Inferior parietal cortex (tissue), 1 donor: ENCODE measurements around the gene TFCP2L1.
"Not testable (repeated sequence)": the region's sequence is repeated elsewhere in the genome, so short reads cannot be mapped to it uniquely, and the experiment has no call there.

ENCODE experiments used
- DNase-seq: peaks from one replicate; pipeline ENCODE4 v3.0.0-alpha.2; 2016; ENCODE audit errors: extremely low spot score

The TFCP2L1 gene

DNA sequence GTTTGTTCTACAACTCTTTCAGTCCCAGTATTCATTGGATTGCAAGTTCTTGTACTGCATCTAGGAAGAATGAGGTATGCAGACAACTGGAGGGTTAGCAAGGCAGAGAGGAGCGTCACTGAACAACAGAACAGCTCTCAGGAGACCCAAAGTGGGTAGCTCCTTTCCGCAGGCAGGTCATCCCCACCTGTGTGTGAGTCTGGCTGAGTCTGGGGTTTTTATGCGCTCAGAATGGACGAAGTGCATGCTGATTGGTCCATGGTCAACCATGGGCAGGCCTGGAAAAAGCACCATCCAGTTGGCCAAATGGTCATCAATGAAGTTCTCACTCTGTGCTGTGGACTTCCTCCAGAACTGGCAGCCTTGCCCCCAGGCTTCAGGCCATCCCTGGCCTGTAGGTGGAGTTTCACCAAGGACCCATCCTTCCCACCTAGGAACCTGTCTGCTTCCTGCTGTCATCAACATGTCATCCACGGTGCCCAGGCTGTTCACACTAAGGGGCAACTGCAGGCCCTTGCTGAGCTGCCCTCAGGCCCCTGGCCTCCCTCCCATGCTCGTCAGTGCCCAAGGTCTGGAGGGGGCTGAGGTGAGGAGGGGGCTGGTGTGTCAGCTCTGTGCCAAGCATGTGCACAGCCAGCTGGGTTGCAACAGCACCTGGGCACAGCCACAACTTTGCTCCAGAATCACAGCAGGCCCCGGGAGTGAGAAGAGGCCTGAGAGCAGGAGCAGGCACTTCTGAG lies 11.1 kb upstream of the TFCP2L1 start:
- DNase-seq: no peak

DNA sequence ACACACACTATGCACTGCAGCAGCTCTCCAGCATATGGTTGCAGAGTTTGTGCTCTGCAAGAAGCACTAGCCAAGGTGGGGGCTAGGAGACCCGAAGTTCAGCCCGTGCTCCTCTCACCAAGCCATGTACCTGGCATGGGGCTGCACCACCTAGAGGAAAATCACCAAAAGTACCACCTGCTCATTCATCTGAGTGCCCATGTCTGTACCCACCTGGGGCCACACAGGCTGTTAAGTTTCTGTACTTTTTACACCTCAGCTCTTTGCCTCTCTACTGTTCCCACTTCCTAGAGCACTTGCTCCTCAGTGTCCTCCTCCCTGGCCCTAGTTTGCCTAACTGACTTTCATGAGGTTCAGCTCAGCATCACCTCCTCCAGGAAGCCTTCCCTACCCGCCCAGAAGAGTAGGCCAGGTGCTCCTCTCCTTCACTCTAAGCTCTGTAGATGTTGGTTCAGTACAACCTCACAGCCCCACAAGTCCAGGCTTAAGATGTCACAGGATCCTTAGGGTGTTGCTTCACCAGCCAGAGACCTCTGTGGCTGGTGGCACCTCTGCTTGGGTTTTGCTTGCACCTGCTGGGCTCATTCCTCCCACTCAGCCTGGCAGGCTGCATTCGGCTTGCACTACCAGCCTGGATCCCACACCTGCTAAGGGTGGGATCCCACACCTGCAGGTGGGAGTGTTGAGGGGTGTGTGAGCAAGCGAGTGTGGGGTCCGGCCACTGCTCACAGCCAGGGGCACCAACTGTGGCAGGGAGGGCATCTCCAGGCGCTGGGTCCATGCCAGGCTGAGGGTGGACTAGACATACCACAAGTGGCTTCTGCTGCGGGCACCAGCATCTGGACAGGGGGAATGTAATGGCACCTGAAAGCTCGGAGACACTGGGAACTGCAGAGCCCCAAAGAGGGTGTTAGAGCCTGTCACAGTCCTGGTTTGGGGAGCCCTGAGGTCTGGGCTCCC lies 10.2 kb upstream of the TFCP2L1 start:
- DNase-seq: no peak

DNA sequence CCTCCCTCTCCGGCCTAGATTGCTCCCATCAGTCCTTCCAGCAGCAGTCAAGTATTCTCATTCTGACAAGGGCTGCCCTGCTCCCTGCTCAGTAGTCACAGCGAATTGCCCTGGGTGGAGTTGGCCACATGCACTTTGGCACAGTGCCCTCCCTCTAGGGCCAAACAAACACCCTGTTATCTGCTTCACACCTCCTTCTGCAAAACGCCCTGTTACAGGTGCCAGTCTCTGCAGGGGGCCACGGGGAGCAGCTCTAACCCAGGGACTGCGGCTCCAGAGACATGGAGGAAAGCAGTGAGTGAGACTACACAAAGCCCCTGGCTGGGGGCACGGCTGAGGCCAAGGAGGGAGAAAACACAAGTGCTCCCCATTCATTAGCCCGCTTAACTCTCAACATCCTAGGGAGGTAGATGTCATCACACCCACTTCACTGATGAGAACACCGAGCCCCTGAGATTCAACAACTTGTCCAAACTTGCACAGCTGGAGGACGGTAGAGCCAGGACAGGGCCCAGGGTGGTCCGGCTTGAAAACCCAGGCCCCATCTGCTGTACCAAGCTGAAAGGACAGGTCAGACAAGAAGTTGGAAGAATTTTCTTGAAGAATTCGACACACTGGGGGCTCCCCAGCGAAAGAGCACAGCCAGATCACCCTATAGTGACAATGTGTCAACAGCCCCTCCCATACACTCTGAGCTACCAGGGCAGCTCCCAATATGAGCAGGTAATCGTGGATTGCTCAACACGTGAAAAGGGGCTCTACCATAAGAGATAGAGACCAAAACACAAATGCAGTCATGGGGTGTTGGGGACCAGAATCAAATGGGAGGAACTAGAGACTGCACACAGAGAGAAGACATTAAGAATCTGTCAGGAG lies 8.7 kb upstream of the TFCP2L1 start:
- no peak for DNase-seq

DNA sequence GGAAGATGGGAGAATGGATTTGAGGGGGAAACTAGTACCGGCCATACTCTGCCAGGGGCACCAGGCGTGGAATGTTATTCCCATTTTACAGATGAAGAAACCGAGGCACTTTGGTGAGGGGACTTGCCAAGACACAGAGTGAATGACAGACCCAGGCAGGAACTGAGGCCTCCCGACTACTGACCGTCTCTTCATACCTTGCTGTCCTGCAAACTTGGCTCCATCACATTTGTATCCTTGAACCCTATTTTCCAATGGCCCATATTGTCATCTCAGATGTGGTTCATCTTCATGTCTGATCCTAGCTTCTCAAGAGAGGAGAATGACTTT lies 6.2 kb upstream of the TFCP2L1 start:
- no peak for DNase-seq

DNA sequence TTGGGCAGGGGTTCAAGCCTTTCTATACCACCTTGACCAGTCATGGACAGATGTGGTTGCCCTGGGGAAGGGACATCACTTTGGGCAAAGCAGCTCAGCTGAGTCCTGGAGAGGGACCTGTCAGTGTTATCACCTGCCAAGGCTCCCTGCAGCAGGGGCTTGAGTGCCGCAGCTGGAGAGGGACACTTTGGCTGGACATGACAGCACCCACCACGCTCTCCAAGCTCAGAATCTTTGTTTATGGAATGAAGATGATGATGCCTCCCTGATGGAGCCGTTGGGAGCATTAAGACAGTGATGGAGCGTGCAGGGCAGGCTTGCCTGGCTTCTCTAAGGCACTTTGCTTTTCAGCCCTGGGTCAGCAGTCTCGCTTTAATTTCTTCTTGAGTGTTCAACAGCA lies 4.3 kb upstream of the TFCP2L1 start:
- DNase-seq: no peak

DNA sequence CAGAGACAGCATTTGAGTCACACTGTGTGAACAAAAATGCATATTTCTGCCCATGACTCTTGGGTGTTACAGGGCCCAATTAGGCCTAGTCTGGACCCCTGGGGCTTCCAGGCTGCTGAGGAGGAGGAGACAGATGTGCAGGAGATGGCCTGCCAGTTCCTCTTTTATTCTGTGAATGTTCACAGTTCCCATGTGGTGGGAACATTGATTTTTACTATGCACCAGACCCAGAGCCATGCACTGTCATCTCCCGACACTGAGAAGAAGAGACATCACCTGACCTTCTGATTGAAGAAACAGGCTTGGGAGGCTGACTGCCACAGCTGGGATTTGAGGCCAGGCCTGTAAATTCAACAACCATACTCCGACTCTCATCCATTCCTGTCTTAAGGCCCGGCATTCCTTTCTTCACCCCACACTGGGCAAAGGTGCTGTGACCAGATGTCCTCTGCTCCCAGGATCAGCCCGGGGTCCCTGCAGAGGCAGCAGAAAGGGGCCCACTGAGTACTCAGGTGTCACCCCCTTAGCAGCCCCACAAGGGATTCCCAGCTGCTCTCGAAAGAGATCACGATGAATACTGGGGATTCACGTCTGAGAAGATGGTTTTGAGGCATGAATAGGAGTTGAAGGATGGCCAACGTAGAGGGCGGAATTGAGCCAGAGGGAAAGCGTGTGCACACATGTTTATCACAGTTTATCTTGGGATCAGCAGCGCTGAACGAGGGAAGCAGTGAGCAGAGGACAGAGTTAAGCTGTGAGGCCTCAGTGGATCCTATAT lies 3.6 kb upstream of the TFCP2L1 start:
- DNase-seq: no peak

DNA sequence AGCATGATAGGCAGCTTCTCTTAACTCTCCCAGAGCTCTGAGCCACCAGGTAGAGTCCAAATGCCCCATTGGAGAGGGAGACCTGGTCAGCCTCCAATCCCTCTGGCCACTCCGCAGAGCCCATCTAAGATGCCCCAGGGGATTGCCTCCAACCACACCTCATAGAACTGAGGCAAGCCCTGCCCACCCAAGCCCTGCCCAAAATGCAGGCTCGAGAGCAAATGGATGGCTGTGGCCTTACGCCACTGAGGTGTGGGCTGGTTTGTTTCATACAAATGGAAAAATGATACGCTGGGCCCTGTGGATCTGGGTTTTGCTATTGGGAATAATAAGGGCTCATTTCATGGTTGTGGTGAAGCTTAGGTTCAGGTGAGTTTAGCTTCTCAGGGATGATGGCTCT lies 3.0 kb upstream of the TFCP2L1 start:
- no peak for DNase-seq

DNA sequence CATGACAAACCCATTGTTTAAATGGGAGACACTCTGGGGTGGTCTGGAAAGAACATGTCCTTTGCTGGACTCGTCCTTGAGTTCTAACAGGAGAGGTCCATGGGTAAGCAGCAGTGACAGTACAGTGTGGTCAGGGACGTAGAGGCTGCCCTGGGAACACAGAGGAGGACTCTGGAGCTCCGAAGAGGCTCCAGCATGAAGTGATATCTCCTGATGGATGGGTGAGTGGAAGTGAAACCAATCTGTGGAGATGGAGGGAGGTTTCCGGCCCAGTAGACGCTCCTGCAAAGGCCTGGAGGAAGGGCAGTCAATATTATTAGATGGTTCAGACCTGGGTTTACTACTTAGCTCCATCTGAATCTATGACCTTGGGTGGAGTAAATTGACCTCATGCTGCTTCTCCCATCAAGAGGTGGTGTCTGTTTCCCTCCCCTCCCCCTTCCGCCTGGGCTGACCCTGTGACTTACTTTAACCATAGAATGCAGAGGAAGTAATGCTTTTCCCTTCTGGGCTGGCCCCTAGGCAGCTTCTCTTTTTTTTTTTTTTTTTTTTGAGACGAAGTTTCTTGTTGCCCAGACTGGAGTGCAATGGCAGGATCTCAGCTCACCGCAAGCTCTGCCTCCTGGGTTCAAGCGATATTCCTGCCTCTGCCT lies 2.3 kb upstream of the TFCP2L1 start:
- DNase-seq: no peak

DNA sequence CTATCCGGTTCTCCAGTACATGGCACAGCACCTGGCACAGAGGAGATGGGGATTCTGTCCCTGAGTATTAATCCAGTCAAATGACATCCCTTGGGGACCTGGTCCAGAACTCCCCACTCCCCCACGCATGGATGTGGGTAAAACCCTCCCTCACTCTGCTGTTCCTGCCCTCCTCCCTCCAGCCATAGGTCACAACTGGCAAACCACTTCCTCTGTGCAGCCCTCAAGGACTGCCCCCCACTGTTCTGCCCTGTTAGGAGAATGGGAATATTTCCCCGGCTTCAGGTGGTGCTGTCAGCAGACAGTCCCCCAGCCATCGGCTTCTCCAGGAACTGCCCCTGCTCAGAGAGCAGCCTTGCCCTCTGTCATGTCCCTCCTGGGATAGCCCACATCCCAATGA lies 1.5 kb upstream of the TFCP2L1 start:
- no peak for DNase-seq

DNA sequence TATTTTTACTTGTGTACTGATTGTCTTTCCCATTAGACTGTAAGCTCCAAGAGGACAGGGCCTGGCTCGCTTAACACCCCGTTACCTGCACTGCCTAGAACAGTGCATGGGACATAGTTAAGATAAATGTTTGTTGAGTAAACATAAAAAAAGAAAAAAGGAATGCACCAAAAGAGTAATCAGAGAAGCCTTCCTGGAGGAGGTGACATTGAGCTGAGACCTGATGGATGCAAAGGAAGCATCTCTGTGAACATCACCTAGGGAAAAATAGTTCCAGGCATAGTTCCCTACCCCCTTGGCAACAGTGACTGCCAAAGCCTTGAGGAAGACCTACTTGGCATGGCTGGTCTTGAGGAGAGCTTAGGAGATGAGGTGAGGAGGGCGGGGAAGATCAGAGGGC lies 924 bp upstream of the TFCP2L1 start:
- DNase-seq: no peak

DNA sequence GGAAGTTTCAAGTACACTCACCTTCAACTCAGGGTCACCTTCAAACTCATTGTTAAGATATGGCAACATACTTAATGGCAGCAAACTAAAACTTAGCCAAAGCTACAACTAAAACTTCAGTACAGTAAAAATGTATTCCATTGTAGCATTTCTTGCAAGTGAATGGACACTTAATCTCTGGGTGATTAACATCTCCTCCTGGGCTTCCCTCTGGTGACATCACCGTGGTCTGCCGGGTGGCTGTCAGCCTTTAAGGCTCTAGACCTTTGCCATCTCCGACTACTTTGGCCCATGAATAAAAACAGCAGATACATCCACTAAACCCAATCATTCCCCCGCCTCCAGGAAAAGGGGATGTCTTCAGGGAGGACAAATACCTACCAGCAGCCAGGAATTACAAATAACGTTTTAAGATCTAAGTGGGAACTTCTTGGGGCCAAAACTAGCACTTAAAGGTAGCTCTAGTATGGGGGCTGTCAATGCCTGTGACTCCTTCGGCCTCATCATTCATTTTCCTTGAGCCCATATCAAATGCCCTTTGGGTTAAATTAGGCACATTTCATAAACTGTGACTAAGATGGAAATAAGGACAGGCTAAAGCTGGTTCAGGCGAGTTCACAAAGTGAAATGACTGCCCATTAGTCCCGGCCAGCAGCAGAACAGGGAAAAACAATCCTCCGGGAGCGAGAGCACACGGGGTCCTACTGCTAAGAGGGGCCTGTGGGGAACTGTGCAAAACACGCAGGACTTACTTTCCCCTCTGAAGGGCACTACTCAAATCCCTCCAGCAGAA lies 1.1 kb downstream of the TFCP2L1 start:
- DNase-seq: no peak

DNA sequence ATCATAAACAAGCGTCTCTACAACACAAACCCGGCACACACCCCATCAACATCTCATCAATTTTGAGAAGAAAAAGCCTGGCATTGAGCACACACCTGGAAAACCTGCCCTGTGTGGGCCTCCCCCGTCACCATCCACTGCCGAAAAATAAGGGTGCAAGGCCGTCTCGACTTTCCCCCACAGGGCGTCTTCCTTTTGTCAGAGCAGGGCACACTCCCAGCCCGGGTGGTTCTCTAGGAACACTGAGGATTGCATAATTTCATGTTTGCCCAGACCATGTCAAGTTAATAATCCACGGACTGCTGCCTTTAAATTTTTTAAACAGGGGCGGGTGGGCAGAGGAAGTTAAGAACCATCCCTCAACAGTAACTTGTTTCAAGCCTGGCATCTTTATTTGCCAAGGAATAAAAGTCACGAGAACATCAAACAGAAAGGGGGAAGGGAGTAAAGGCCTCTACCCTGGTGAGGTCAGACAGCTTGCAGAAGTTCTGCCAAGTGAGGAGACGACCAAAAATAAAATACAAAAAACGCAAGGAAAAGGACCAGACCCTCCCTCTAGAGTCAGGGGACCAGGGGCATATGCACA lies 2.1 kb downstream of the TFCP2L1 start:
- DNase-seq: no peak

DNA sequence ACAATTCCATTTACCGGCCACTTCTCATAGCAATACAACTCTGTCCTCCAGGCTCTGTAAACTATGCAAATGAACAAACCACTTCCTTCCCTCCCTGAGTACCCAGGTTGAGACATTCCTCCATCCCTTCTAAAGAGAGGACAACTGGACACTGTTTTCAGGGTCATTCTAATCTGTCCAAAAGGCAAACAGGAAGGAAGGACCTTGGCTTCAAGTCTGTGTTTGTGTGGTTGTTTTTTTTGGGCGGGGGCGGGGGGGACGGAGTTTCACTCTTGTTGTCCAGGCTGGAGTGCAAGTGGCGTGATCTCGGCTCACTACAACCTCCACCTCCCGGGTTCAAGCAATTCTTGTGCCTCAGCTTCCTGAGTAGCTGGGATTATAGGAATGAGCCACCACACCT lies 3.3 kb downstream of the TFCP2L1 start:
- no peak for DNase-seq

DNA sequence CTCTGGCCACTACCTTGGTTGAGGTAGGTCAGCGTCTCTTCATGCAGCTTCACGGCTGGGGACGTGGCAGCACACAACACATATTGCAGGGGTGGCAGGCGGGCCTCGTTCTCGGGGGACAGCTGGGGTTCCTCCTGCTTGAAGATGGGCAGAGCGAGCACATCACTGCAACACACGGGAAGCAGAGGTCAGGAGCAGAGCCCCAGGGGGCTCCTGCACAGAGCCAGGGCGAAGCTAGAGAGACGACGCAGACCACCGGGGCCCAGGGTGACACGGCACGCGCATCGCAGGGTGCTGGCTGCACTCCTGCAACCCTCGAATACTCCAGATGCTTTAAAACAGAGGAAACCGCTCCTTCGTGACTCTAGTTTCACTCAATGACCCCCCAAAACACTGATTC lies 3.9 kb downstream of the TFCP2L1 start:
- no peak for DNase-seq

DNA sequence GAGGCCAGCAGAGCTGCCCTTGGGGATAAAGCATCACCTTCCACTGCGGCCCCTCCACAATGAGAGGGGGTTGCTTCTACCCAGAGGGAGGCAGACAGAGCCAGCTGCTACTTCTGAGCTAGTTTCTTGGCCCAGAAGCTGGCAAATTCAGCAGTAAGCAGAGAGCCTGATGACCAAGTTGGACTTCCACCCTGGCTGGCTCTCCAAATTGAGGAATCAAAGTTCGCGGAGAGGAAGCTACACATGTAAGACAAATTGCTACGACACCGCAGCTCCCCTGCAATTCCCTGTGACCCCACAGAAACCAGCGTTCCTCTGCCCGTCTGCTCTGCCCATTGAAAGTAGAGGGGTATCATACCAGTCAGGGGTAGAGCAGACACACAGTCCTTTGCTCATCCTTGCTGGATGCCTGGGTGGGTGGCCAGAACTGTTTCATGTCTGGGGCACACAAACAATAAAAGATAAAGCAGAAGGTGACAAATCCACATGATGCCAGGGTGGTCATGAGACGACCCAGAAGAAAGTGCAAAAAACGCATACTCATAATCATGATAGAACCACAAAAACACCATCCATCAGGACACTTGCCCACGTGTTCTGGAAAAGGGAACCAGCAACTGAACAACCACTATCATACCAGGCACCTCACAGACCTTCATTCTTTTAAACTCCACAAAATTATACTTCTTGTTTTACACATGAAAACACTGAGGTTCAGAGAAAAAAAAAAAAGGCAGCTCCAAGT lies 5.4 kb downstream of the TFCP2L1 start:
- no peak for DNase-seq

DNA sequence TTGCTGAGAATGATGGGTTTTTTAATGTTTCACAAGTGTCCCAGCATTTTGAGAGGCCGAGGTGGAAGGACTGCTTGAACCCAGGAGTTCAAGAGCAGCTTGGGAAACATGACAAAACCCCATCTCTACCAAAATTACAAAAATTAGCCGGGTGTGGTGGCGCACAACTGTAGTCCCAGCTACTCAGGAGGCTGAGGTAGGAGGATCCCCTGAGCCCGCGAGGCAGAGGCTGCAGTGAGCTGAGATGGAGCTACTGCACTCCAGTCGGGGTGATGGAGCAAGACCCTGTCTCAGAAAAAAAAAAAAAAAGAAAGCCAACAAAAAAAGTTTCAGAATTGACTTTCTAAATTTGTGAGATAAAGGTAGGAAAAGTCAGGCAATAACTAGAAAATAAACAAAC lies 8.7 kb downstream of the TFCP2L1 start:
- DNase-seq: no peak

DNA sequence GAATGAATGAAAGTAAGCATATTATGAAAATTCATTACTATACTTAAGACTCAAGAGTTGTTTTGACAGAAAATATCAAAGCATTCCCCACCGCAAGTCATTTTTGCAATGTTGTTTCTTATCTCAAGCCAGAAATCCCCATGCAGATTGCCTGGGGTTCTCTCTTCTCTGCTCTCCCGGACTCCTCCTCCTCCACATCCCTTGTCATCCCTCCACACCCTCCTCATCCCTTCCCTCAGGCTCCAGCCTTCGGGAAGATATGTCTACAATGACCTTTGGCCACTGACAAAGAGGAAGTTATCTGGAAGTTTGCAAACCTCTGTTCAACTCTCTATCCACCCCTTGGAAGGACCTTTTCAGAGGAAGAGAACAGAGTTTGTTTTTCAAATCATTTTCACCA lies 11.9 kb downstream of the TFCP2L1 start:
- DNase-seq: no peak

DNA sequence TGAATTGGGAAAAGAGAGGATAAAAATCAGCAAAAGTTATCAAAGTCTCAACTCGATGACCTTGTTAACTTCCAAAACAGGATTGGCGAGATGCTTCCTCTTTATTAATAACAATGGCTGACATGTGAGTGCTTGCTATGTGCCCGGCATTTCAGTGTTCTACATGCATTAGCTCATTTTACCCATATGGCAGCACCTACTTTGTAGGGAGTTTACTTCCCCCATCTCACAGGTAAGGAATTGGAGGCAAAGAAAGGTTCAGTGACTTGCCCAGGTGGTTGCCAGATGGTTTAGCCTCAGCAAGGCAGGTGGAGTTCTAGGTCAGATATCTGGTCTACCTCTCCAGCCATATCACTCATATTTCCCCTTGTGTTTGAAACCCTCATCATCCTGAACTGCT lies 12.4 kb downstream of the TFCP2L1 start:
- DNase-seq: no peak

DNA sequence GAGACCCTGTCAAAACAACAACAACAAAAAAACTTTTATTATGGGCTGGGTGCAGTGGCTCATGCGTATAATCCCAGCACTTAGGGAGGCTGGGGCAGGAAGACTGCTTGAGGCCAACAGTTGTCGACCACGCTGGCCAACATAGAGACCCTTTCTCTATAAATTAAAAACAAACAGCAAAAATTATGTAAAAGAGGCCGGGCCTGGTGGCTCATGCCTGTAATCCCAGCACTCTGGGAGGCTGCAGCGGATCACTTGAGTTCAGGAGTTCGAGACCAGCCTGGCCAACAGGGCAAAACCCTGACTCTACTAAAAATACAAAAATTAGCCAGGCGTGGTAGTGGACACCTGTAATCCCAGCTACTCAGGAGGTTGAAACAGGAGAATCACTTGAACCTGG lies 15.6 kb downstream of the TFCP2L1 start:
- DNase-seq: not testable (repeated sequence)
